Tibial nerve (tissue), 4 donors: ENCODE results near the gene SRR. TPM values are rescaled to one million over a fixed set of nuclear protein-coding genes. Genes with fewer than 3 reads are reported as not detected.

ENCODE experiments used
- small RNA-seq: library from RNA; depleted of rRNA; stranded (forward); fragments of <200 nt; gene quantifications from one replicate; pipeline ENCODE3, GENCODE V24; 2016
- total RNA-seq, 4 donors: library from RNA; depleted of rRNA; stranded (reverse); fragments of >200 nt; gene quantifications; one replicate each; pipeline ENCODE4 v1.1.0, GENCODE V29; 2016

Gene SRR
- total RNA-seq, 4 donors from 2014 or later = 6.3 to 13.8 (median 7.9) TPM

Small RNA genes within 50 kb of the gene (small RNA-seq; reads per million reads assigned to genes)
- gene AC006435.3 = not detected
- 1,455 reads per million, percentile 99 among the genes with 10 or more reads in this experiment for gene SNORD91A
- gene SNORD91B = 387 reads per million, percentile 97 among the genes with 10 or more reads in this experiment

Other genes with a start within 250 kb of the SRR start
- 10 to 100 TPM; 27.6 to 64.7 (median 50.0) TPM for gene HIC1, start 248.8 kb upstream of the SRR start, total RNA-seq
- gene SMG6, start 165 bp upstream of the SRR start, total RNA-seq = 10 to 100 TPM; 29.5 to 86.5 (median 40.1) TPM
- gene TSR1, start 32.5 kb downstream of the SRR start, total RNA-seq = 10 to 100 TPM; 19.6 to 35.7 (median 24.3) TPM
- gene SGSM2, start 33.6 kb downstream of the SRR start, total RNA-seq = 10 to 100 TPM; 31.5 to 93.3 (median 63.7) TPM
- 10 to 100 TPM; 12.6 to 32.8 (median 14.9) TPM for gene MNT, start 97.1 kb downstream of the SRR start, total RNA-seq
- 10 to 100 TPM; 26.5 to 38.1 (median 33.9) TPM for gene METTL16, start 207.9 kb downstream of the SRR start, total RNA-seq